Right renal pelvis (tissue), 4 donors: ENCODE data around the gene MACROD2. TPM values are rescaled to one million over a fixed set of nuclear protein-coding genes. Genes with fewer than 3 reads are reported as not detected.

Source experiments
- DNase-seq, 4 donors: peaks; one replicate each; pipeline ENCODE4 v3.0.0-alpha.2; 2013; ENCODE audit warnings: low read depth in 4 of 4, low spot score in 3 of 4, missing footprints in 1 of 4
- polyA plus RNA-seq, 4 donors: library from polyadenylated mRNA; unstranded; fragments of 120-200 nt; gene quantifications; one replicate each; pipeline ENCODE4 v1.2.1, GENCODE V29; 2013; ENCODE audit not compliant: insufficient read length in 4 of 4

The MACROD2 gene
- polyA plus RNA-seq, 4 donors, result 12.4 to 14.4 (median 13.6) TPM

GRCh38 chr20:16062661-16063581, 2067.6 kb downstream of the MACROD2 start:
- no peak for DNase-seq

- DNase-seq, result no peak
Measured at GRCh38 chr20:16063881-16064280, 2068.6 kb downstream of the MACROD2 start.

- DNase-seq, result no peak
Measured at GRCh38 chr20:16064989-16065707, 2069.8 kb downstream of the MACROD2 start.

GRCh38 chr20:16066571-16066970, 2071.3 kb downstream of the MACROD2 start:
- DNase-seq, result no peak

GRCh38 chr20:16069389-16070010, 2074.2 kb downstream of the MACROD2 start:
- DNase-seq, result no peak

GRCh38 chr20:16072220-16072619, 2076.9 kb downstream of the MACROD2 start:
- DNase-seq, result no peak

- no peak for DNase-seq
Measured at GRCh38 chr20:16078172-16078898, 2083.0 kb downstream of the MACROD2 start.

GRCh38 chr20:16081421-16081820, 2086.1 kb downstream of the MACROD2 start:
- DNase-seq, result no peak

- no peak for DNase-seq
Measured at GRCh38 chr20:16082051-16082550, 2086.8 kb downstream of the MACROD2 start.

- DNase-seq, result no peak
Measured at GRCh38 chr20:16083639-16084280, 2088.4 kb downstream of the MACROD2 start.

GRCh38 chr20:16095226-16095625, 2099.9 kb downstream of the MACROD2 start:
- no peak for DNase-seq

- DNase-seq, result no peak
Measured at GRCh38 chr20:16096756-16097326, 2101.5 kb downstream of the MACROD2 start.

- no peak for DNase-seq
Measured at GRCh38 chr20:16097788-16098187, 2102.5 kb downstream of the MACROD2 start.

GRCh38 chr20:16098890-16099639, 2103.7 kb downstream of the MACROD2 start:
- DNase-seq, result no peak

- no peak for DNase-seq
Measured at GRCh38 chr20:16100111-16100510, 2104.8 kb downstream of the MACROD2 start.

GRCh38 chr20:16100767-16101166, 2105.5 kb downstream of the MACROD2 start:
- no peak for DNase-seq
